Measurements from ENCODE around the gene GABARAPL2. TPM values are rescaled to one million over a fixed set of nuclear protein-coding genes. Genes with fewer than 3 reads are reported as not detected.
"Not testable (repeated sequence)": the region's sequence is repeated elsewhere in the genome, so short reads cannot be mapped to it uniquely, and the experiment has no call there.

Gene GABARAPL2
- total RNA-seq, 1 donor from 2014 or later: 79.0 TPM

DNA sequence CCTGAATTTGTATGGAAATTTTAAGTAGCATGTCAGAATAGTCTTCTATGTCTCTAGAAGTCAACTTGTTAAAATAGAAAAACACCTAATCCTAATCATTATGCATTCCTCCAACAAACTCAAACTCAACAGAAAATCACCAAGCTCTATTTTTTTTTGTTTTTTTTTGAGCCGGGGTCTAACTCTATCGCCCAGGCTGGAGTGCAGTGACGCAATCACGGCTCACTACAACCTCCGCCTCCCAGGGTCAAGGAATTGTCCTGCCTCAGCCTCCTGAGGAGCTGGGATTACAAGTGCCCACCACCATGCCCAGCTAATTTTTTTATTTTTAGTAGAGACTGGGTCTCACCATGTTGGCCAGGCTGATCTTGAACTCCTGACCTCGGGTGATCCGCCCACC, 19.9 kb upstream of the GABARAPL2 start:
- no peak overlapping the region for H3K4me3 Mint-ChIP-seq (ENCODE audit: low read depth)
- TF ChIP-seq, protein P1, sequence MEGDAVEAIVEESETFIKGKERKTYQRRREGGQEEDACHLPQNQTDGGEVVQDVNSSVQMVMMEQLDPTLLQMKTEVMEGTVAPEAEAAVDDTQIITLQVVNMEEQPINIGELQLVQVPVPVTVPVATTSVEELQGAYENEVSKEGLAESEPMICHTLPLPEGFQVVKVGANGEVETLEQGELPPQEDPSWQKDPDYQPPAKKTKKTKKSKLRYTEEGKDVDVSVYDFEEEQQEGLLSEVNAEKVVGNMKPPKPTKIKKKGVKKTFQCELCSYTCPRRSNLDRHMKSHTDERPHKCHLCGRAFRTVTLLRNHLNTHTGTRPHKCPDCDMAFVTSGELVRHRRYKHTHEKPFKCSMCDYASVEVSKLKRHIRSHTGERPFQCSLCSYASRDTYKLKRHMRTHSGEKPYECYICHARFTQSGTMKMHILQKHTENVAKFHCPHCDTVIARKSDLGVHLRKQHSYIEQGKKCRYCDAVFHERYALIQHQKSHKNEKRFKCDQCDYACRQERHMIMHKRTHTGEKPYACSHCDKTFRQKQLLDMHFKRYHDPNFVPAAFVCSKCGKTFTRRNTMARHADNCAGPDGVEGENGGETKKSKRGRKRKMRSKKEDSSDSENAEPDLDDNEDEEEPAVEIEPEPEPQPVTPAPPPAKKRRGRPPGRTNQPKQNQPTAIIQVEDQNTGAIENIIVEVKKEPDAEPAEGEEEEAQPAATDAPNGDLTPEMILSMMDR (IDR thresholded peaks at IDR 0.05; ENCODE audit: unreplicated experiment): no peak
- DNase-seq (ENCODE audit: low spot score, unreplicated experiment): no peak
- no peaks in the 10 kb centered on the region for H3K9me3 Mint-ChIP-seq (ENCODE audit: low read depth)
- peaks cover 6% of the 10 kb centered on the region for H3K36me3 Mint-ChIP-seq (ENCODE audit: insufficient read depth)
- peaks cover 6% of the 10 kb centered on the region for H3K4me1 Mint-ChIP-seq (ENCODE audit: low read depth)
- no peak overlapping the region for H3K27ac Mint-ChIP-seq
- no peaks in the 10 kb centered on the region for H3K27me3 Mint-ChIP-seq

DNA sequence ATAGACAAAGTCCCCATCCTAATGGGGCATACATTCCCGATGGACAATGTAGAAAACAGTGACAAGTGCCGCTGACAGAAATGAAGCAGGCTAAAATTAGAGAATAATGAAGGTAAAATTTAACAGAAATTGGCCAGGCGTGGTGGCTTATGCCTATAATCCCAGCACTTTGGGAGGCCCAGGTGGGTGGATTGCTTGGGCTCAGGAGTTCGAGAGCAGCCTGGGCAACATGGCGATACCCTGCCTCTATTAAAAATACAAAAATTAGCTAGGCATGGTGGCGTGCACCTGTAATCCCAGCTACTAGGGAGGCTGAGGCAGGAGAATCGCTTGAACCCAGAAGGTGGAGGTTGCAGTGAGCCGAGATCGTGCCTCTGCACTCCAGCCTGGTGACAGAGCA, 17.7 kb upstream of the GABARAPL2 start:
- H3K27ac Mint-ChIP-seq; DNase-seq (ENCODE audit: low spot score, unreplicated experiment); H3K9me3 Mint-ChIP-seq (ENCODE audit: low read depth); H3K4me1 Mint-ChIP-seq (ENCODE audit: low read depth); H3K36me3 Mint-ChIP-seq (ENCODE audit: insufficient read depth); H3K4me3 Mint-ChIP-seq (ENCODE audit: low read depth); H3K27me3 Mint-ChIP-seq: not testable (repeated sequence)

DNA sequence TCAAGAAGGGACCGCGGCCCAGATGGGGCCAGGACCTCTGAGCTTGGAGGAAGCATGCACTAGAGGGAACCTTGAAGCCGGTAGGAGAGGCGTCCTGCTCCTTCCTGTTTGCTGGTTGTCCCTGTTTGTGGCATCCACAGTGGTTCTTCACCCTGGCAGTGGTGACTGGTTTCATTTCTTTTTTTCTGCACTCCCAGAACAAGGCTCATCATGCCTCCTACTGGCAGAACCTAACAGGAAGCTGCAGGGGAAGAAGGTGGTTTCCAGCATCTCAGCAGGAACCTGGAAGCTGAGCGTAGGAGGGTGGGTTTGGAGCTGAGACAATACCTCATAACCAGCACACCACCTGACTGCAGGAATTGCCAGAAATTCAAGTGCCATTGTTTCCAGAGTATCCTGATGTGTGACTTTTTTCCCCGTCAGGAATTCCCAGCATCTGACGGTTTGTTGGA, 15.9 kb upstream of the GABARAPL2 start:
- Mint-ChIP-seq H3K4me1 (ENCODE audit: low read depth) (no peaks in the 10 kb centered on the region), H3K27ac (no peak overlapping the region), H3K4me3 (ENCODE audit: low read depth) (no peak overlapping the region), H3K27me3 (no peaks in the 10 kb centered on the region), H3K9me3 (ENCODE audit: low read depth) (no peaks in the 10 kb centered on the region), H3K36me3 (ENCODE audit: insufficient read depth) (peaks cover under 1% of the 10 kb centered on the region)
- DNase-seq (ENCODE audit: low spot score, unreplicated experiment): no peak
- TF ChIP-seq, protein P1 (IDR thresholded peaks at IDR 0.05; ENCODE audit: unreplicated experiment): peak; percentile 40

DNA sequence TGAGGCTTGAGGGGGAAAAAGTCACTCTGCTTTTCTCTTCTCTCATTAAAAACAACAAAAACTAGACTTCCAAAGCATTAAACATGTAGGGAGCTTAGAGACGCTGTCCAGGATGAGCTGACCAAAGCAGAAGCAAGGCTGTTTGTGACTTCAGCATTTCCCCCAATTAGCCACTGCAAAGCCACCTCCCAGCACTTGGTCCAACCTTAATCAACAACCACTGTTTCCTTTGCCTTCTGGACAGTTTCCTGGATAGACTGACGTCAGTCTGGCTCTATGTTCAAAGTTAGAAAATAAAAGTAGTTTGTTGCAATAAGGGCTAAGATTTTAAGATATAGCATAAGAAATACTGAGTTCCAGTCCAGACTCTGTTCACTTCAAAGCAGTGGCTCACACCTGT, 13.2 kb upstream of the GABARAPL2 start:
- TF ChIP-seq, protein P1 (IDR thresholded peaks at IDR 0.05; ENCODE audit: unreplicated experiment): no peak
- Mint-ChIP-seq H3K36me3 (ENCODE audit: insufficient read depth) (no peaks in the 10 kb centered on the region), H3K27me3 (no peaks in the 10 kb centered on the region), H3K4me3 (ENCODE audit: low read depth) (no peak overlapping the region), H3K4me1 (ENCODE audit: low read depth) (peaks cover 3% of the 10 kb centered on the region), H3K9me3 (ENCODE audit: low read depth) (no peaks in the 10 kb centered on the region), H3K27ac (no peak overlapping the region)
- no peak for DNase-seq (ENCODE audit: low spot score, unreplicated experiment)

DNA sequence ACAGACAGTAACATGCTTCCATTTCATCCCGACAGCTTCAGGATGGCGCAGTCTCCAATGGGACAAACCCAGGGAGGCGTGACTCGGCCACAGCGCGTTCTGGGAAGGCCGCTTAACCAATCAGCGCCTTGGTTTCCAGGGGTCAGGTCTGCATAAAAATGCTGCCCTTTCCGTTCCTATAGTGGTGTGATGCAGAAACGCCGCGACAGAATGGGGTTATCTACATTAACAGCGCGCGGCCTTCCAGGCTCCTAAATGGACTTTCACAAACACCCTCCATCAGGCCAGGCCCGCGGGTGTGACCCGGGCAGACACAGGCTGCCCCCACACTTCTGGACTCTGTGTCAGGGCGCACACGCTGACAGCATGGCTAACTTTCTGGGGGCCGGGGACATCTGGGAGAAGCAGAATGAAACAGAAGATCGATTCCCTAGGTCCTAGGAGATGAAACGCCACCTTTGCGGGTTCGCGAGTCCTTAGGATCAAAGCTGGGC, 10.9 kb upstream of the GABARAPL2 start:
- TF ChIP-seq, protein P1 (IDR thresholded peaks at IDR 0.05; ENCODE audit: unreplicated experiment): no peak
- no peaks in the 10 kb centered on the region for H3K9me3 Mint-ChIP-seq (ENCODE audit: low read depth)
- no peaks in the 10 kb centered on the region for H3K36me3 Mint-ChIP-seq (ENCODE audit: insufficient read depth)
- H3K4me3 Mint-ChIP-seq (ENCODE audit: low read depth): peak overlapping the region; percentile 92
- peaks cover 3% of the 10 kb centered on the region for H3K4me1 Mint-ChIP-seq (ENCODE audit: low read depth)
- H3K27me3 Mint-ChIP-seq: peaks cover 5% of the 10 kb centered on the region
- peak; percentile 59 for DNase-seq (ENCODE audit: low spot score, unreplicated experiment)
- H3K27ac Mint-ChIP-seq: peak overlapping the region; percentile 97

DNA sequence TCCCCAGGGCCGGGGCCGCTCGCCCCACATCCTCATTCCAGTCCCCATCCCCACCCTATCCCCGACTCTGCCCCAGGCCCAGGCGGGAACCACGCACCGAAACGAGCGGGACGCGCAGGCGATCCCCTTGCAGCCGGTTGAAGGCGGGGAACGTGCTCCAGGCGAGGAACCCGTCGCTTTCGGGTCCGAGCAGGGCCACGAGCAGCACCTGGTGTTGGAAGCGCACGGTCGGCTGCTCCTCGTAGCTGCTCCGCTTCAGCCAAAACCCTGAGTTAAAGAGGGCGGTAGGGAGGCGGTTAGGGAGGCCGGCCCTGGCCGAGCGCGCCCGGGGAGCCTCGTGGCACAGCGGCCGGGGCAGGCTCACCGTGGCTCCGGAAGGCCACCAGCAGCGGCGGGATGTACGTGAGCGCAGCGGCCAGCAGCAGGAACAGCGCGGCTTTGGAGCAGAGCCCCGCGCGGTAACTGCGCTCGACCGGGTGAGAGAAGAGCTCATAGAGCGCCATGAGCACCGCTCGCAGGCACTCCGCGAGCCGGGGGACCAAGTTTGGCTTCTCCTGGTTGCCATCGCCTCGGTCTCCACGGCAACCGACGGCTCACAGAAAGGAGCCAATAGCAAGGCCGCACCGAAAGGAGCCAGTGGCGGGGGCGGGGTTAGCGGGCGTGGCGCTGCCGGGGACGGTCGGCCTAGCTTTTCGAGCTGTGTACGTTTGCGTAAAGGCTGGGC, 10.3 kb upstream of the GABARAPL2 start, which contains the start of gene TMEM231:
TSS of gene TMEM231 (minus strand) at position 546 of the 724 bp plus-strand sequence. CDS start at position 503, 43 bp downstream.
- Mint-ChIP-seq H3K36me3 (ENCODE audit: insufficient read depth) (no peaks in the 10 kb centered on the region), H3K4me1 (ENCODE audit: low read depth) (peaks cover 3% of the 10 kb centered on the region), H3K27ac (peak within 1 kb of the TSS; percentile 97), H3K27me3 (peaks cover 5% of the 10 kb centered on the region), H3K4me3 (ENCODE audit: low read depth) (peak within 1 kb of the TSS; percentile 92), H3K9me3 (ENCODE audit: low read depth) (no peaks in the 10 kb centered on the region)
- peak; percentile 87 for DNase-seq (ENCODE audit: low spot score, unreplicated experiment)
- TF ChIP-seq, protein P1 (IDR thresholded peaks at IDR 0.05; ENCODE audit: unreplicated experiment): peak; percentile 18
